GM19351 (cell line): Measurements from ENCODE around the gene FXYD7.
"Not testable (repeated sequence)": the region's sequence is repeated elsewhere in the genome, so short reads cannot be mapped to it uniquely, and the experiment has no call there.

Experiments
- ATAC-seq: cut with Tn5 transposase; IDR thresholded peaks from one replicate; pipeline ENCODE4 v1.9.1; 2021; ENCODE audit warnings: mild to moderate bottlenecking, moderate library complexity; ENCODE audit not compliant: unreplicated experiment

The FXYD7 gene

GRCh38 chr19:35125749-35126623 is 17.1 kb upstream of the FXYD7 start:
- ATAC-seq, result no peak

GRCh38 chr19:35126624-35126959 is 16.5 kb upstream of the FXYD7 start:
- no peak for ATAC-seq

DNA sequence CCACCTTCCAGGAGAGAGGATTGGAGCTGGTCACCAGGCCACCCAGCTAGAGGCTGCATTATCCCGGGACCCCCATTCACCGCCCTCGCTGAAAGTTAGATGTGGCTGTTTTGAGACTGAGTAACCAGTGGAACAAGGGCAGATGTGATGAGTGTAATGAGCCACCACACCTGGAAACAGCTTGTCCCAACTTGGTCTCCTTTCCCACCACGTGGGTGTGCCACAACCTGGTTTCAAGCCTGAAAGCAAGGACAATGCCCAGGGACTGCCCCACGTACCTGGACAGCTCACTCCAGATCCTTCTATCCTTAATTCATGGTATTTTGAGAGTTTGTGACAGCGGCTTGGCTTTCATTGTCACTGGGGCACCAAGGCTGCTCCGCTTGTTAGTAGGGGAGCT is 15.2 kb upstream of the FXYD7 start:
- no peak for ATAC-seq

DNA sequence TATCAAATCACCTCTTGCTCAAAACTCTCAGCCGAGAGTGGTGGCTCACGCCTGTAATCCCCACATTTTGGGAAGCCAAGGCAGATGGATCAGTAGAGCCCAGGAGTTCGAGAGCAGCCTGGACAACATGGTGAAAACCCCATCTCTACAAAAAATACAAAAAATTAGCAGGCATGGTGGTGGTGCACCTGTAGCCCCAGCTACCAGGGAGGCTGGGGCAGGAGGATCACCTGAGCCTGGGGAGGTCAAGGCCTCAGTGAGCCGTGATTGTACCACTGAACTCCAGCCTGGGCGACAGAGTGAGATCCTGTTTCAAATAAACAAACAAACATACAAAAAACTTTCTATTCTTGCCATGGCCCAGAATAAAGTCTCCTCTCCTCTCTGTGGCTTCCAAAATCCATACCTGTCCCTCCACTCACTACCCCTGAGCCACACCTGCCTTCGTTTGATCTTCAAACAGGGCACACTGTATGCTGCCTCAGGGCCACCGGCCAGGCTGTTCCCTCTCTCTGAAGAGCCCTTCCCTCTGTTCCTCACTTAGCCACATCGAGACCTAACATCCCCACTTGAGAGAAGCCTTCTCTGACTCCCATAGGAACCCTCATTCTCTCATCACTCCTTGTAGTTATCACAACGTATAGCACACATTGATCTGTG is 14.5 kb upstream of the FXYD7 start:
- no peak for ATAC-seq

DNA sequence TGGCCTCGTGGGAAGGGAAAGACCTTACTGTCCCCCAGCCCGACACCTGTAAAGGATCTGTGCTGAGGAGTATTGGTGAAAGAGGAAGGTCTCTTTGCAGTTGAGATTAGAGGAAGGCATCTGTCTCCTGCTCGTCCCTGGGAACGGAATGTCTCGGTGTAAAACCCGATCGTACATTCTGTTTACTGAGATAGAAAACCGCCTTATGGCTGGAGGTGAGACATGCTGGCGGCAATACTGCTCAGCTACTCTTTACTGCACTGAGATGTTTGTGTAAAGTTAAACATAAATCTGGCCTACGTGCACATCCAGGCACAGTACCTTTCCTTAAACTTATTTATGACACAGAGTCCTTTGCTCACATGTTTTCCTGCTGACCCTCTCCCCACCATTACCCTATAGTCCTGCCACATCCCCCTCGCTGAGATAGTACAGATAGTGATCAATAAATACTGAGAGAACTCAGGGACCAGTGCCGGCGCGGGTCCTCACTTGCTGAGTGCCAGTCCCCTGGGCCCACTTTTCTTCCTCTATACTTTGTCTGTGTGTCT is 13.3 kb upstream of the FXYD7 start:
- not testable (repeated sequence) for ATAC-seq

DNA sequence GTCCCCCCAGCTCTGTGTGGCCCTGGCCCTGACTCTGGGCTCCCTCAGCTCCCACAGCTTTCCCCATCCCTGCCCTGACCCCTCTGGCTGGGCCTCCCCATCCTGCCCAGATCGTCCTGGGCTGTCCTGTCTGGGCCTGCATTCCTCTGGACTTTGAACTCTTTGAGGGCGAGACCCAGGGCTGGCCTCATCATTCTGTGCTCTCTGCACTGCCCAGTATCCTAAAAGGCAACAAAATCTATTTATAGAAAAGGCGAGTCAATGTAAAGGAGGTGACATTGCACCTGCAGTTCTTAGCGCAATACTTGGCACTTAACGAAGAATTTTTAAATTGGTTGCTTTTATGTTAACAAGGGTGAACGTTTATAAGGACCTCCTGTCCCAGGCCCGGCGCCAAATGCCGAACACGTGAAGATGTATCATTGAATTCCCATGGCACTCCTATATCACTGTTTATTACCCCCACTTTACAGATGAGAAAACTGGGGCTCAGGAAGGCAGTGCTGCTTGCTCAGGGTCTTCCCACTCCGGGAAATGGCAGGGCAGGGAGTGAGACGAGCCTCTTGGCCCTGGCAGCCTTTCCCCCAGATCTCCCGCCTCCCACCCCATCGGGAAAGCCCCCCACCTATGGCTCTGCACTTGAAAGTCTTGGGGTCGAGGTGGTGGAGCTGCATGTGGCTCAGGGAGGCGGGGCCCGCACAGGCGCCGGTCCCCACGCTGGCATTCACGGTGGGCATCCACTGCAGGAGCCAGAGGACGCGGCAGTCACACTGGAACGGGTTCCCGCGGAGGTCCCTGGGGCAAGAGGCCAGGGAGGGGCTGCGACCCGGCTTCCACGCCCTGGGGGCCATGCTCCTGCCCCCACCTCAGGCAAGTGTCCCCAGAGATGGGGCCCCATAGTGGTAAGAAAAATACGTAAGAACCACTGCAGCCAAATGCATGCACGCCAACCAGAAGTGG is 12.0 kb upstream of the FXYD7 start:
- no peak for ATAC-seq

- ATAC-seq, result no peak
These were observed 10.8 kb upstream of the FXYD7 start for GRCh38 chr19:35132254-35132653.

- ATAC-seq, result no peak
These were observed 9.2 kb upstream of the FXYD7 start for GRCh38 chr19:35133826-35134225.

DNA sequence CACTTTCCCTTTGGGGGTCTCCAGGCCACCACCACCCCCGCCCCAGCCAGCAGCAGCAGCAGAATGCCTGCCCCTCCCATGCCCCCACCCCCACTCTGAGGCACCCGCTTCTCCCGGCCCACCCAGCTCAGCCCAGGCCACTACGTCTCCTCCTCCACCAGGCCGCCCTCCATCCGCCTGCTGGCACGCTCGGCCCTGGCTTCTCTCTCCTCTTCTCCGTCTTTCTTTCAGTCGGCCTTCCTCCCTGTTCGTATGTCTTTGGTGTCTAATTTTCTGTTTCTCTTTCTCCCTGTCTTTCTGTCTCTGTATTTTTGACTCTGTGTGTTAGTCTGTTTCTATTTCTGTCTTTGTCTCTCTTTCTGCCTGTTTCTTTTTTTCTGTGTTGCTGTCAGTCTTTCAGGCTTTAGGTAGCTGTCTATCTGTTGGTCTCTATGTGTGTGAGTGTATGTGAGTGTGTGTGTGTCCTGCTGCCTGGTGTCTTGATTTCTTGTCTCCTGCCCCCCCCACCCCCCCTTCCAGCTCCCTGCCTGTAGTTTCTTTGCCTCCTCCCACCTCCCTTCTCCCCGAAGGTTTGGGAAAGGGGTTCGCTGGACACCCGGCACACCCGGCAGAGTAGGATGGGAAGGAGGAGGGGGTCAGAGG is 8.3 kb upstream of the FXYD7 start, which contains the start of gene LGI4:
Gene LGI4, minus strand, starts transcription at position 459 of the 642 bp plus-strand sequence. Its CDS starts 379 bp downstream, at position 80.
- ATAC-seq, result no peak

- no peak for ATAC-seq
These were observed 7.6 kb upstream of the FXYD7 start for GRCh38 chr19:35135389-35135909.

GRCh38 chr19:35136231-35136630 is 6.8 kb upstream of the FXYD7 start:
- no peak for ATAC-seq

DNA sequence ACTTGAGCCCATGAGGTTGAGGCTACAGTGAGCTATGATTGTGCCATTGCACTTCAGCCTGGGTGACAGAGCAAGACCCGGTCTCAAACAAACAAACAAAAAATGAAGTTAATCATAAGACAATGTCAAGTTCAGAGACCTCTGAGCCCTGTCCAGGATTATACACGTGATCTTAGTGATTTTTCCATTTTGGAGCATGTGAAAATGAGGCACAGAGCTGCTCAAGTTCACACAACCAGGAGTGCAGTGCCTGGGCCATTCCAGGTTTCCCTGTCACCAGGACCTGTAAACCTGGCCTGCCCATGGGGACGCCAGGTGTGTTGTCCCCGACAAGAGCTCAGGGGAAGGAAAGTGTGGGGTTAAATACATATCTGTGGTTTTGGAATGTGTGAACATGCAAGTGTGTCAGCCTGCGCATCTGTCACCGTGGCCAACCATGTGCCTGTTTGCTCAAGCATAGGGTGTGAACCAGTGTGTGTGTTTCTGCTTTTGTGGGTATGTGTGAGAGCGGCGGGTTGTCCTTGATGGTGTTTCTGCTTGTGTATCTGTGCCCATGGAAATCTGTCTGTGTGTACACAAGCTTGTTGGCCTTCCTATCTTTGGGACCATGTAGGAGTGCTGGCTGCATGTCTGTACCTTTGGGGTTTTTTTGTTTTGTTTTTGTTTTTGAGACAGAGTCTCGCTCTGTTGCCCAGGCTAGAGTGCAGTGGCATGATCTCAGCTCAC is 5.9 kb upstream of the FXYD7 start:
- ATAC-seq, result no peak

GRCh38 chr19:35138305-35138892 is 4.7 kb upstream of the FXYD7 start, which contains the start of gene FXYD1:
FXYD1 (plus strand) TSS chr19:35138824; CDS start chr19:35140080, 1,256 bp downstream.
- ATAC-seq, result no peak

GRCh38 chr19:35140207-35140961 is 2.7 kb upstream of the FXYD7 start:
- ATAC-seq, result no peak

- ATAC-seq, result peak; percentile 79
These were observed 1.9 kb upstream of the FXYD7 start for GRCh38 chr19:35140962-35141836.

GRCh38 chr19:35141837-35142605 is 1.0 kb upstream of the FXYD7 start:
- ATAC-seq, result peak; percentile 18
